Fibroblast of skin of right quadriceps (primary cell): ENCODE measurements around the gene BCL2A1.
"Not testable (repeated sequence)": the region's sequence is repeated elsewhere in the genome, so short reads cannot be mapped to it uniquely, and the experiment has no call there.

Experiments
- DNase-seq: peaks from one replicate; pipeline ENCODE4 v3.0.0-alpha.2; 2013

BCL2A1 gene

DNA sequence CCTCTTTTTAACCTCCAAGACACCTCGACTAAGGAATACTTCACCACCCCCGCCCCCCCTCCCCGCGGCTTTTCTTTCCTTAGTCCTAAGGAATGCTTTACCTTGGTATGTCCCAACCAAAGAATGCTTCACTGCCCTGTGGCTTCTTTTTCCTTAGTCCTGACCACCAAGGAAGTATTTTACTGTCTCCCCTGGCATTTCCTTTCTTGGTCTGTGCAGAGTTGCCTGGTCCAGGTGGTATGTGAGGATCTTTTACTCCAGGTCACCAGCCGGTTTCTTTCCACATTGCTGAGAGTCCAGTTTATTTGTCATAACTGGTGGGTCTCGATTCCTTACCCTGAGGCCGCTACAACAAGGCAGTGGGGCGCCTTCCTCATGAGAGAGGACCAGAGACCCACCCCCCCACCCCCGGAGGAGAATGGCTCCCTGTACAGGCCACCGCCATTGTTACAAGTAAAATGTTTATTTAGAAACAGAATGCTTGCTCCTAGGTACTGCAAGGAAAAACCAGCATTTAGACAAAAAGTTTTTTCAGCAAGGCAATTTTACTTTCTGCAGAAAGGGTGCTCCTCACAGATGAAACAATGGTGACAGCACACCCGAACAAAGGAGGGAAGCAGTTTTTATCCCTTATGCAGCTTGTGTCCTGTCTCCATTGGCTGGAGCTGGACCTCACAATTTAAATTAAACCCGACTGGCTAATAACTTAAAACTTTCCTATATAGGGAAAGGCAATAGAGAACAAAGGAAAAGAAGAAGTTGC is 51.1 kb downstream of the BCL2A1 start:
- DNase-seq: no peak

DNA sequence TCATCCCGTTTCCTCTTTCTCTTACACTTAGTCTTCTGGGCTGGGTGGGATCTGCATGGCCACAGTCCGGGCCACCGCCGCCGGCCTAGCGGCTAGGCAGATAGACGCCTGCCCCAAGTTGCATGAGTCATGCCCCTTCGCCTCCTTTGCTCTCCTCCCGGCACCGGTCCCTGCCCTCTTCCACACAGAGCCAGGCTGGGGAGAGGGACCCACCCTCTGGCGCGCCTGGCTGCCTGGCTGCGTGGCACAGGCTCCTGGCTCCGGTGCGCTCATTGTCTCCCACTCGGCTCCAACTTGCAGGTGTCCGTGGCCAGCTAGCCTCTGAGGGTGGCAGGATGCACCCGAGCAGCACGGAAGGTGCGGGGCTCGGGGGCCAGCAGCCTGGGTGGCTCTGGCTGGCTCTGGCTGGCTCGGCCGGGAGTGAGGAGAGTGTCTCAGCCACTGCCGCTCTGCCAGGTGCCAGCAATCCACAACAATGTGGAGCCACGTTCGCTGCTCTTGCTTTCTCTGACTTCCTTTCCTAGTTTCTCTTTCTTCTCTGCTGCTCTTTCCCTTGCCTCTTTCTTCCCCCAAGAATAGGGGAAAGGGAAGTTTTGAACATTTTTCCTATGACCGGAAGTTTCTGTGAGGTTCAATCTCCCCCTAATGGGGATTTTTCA is 51.8 kb downstream of the BCL2A1 start:
- DNase-seq: no peak

DNA sequence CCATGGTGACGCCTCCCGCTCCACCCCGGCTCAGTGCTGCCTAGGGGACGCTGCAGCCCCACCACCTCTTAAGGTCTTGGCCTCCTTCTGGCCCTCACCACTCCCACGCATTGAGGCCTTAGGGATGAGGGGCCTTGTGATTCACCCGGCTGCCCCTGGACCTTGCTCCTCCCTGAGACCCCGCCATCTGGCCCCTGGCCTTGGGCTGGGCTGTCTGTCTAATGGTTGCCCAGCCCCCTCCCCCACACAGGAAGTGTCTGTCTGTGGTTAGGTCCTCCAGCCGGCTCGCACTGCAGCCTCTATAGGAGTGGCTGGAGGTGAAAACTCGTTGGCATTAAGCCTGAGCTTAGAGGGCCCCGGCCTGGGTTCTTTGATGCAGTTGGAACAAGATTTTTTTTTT is 52.7 kb downstream of the BCL2A1 start:
- DNase-seq: no peak

DNA sequence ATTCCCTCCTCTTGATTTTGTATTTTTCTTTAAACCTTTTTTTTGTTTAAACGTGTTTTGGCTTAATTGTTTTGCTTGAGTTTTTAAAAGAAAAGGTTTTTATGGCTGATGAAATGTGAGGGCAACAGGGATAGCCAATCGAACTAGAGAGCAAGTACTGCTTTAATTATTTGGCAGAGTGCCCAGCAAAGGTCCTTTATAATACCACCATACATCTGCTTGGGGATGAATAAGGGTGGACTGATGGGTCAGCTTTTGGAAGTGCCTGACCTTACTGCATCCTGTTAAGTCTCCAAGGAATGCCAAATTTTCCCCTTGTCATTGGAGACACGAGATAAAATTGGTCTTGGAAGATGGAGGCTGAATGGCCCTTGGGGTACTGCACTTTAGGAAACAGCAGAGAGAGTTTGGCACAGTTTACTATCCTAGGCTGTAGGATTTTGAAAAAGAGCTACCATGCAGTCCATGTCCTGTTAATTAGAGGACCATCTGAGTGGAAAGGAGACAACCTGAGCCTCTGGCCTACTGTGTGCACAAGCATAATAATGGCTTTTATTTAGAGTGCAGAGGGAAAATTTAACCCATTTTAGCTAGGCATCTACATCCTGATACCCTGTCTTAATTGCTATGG is 54.4 kb downstream of the BCL2A1 start:
- no peak for DNase-seq

DNA sequence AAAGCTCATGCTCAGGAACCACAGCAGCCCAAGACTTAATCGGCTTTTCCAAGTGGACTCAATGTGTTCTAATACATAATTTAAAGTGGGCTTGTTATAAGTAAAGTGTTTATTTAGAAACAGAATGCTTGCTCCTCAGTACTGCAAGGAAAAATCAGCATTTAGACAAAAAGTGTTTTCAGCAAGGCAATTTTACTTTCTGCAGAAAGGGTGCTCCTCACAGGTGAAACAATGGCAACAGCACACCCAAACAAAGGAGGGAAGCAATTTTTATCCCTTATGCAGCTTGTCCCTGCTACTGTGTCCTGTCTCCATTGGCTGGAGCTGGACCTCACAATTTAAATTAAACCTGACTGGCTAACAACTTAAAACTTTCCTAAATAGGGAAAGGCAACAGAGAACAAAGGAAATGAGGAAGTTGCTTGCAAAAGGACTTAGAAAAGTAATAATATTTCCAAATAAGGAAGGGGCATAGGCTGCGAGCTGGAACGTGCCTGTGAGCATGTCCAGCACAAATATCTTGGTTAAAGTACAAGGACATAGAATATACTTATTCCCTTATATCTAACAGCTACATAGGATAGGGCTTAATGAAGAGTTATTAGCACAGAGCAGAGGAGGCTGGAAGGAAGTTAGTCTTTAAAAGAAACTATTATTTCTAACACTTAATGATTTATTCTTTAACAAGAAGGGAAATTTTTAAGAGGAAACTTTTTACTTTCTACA is 55.1 kb downstream of the BCL2A1 start:
- DNase-seq: not testable (repeated sequence)

DNA sequence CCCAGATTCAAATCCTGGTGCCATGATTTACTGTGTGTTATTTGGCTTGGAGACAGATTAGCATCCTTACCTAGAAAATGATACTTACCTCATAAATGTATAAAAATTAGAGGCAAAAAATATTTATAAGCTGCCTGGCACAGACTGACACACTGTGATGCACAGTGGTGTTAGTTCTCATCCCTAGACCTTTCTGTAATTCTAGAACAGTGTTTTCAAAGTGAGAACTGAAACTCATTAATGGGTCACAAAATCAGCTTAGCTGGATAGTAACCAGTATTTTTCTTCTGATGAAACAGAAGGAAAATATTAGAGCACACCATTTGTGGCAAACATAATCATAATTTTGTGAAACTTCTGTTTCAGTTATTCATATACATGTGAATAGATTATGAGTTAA is 56.3 kb downstream of the BCL2A1 start:
- DNase-seq: no peak
